Kidney epithelial cell (primary cell): ENCODE data around the gene COMP. TPM values are rescaled to one million over a fixed set of nuclear protein-coding genes. Genes with fewer than 3 reads are reported as not detected.

ENCODE experiments used
- DNase-seq: peaks from one replicate; pipeline ENCODE4 v3.0.0-alpha.2; 2010; ENCODE audit warnings: low read depth
- H3K27me3 ChIP-seq: 2 replicates; pipeline ENCODE4 v1.6.0; 2011; ENCODE audit warnings: low read length; ENCODE audit not compliant: control insufficient read depth, insufficient read depth
- H3K36me3 ChIP-seq: 2 replicates; pipeline ENCODE4 v1.5.1; 2011; ENCODE audit warnings: low read length; ENCODE audit not compliant: control insufficient read depth, insufficient read depth
- H3K4me3 ChIP-seq: 2 replicates; pipeline ENCODE4 v1.5.1; 2011; ENCODE audit warnings: low read depth, mild to moderate bottlenecking, control low read depth, low read length
- total RNA-seq: library from RNA; depleted of rRNA; stranded (reverse); fragments of >200 nt; gene quantifications from 2 replicates; pipeline ENCODE4 v1.2.3, GENCODE V29; 2015
- TF ChIP-seq, protein P1 (sequence below): IDR thresholded peaks from 2 replicates; pipeline ENCODE4 v1.5.1; 2011; ENCODE audit warnings: mild to moderate bottlenecking, moderate library complexity, low read length, control low read depth, inconsistent platforms; ENCODE audit not compliant: insufficient read depth, poor library complexity, severe bottlenecking

COMP gene
- total RNA-seq, 1 donor from 2014 or later: not detected

DNA sequence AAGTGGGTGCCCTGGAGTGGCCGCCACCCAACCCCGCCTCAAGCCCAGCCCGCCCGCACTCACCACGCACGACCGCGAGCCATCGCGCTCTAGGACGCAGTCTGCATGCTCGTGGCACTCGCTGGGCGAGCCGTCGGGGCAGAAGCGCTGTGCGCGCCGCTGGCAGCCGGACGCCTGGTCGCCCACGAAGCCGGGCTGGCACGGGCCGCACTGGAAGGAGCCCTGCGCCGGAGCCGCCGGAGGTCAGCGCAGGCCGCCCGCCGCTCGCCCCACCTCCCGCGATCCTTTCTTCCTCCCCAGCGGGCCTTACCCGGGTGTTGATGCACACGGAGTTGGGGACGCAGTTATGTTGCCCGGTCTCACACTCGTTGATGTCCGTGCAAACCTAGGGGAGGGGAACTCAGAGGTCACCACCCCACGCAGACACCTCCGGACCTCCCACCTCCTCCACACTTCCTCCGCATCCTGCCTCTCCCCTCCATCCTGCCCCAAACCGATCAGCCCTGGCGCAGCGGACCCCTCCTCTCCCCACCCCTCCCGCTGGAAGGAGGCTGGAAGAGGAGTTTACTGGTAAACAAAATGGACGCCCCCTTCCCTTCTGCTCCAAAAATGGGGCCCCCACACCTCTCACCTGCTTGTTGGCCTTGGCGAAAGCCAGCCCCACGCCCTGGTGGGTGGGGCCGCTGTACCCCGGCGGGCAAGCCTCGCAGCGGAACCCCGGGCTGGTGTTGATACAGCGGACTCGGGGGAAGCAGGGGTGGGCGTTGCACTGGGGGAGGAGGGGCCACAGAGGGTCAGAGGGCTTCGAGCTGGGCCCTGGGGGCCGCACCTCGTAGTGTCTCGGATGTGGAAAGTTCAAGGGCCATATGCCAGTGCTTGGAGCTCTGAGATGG lies 2.3 kb downstream of the COMP start:
- H3K27me3 ChIP-seq: peaks cover 84% of the 10 kb centered on the region
- H3K36me3 ChIP-seq: no peaks in the 10 kb centered on the region
- no peak for DNase-seq
- TF ChIP-seq, protein P1, sequence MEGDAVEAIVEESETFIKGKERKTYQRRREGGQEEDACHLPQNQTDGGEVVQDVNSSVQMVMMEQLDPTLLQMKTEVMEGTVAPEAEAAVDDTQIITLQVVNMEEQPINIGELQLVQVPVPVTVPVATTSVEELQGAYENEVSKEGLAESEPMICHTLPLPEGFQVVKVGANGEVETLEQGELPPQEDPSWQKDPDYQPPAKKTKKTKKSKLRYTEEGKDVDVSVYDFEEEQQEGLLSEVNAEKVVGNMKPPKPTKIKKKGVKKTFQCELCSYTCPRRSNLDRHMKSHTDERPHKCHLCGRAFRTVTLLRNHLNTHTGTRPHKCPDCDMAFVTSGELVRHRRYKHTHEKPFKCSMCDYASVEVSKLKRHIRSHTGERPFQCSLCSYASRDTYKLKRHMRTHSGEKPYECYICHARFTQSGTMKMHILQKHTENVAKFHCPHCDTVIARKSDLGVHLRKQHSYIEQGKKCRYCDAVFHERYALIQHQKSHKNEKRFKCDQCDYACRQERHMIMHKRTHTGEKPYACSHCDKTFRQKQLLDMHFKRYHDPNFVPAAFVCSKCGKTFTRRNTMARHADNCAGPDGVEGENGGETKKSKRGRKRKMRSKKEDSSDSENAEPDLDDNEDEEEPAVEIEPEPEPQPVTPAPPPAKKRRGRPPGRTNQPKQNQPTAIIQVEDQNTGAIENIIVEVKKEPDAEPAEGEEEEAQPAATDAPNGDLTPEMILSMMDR: no peak
- H3K4me3 ChIP-seq: no peak overlapping the region

DNA sequence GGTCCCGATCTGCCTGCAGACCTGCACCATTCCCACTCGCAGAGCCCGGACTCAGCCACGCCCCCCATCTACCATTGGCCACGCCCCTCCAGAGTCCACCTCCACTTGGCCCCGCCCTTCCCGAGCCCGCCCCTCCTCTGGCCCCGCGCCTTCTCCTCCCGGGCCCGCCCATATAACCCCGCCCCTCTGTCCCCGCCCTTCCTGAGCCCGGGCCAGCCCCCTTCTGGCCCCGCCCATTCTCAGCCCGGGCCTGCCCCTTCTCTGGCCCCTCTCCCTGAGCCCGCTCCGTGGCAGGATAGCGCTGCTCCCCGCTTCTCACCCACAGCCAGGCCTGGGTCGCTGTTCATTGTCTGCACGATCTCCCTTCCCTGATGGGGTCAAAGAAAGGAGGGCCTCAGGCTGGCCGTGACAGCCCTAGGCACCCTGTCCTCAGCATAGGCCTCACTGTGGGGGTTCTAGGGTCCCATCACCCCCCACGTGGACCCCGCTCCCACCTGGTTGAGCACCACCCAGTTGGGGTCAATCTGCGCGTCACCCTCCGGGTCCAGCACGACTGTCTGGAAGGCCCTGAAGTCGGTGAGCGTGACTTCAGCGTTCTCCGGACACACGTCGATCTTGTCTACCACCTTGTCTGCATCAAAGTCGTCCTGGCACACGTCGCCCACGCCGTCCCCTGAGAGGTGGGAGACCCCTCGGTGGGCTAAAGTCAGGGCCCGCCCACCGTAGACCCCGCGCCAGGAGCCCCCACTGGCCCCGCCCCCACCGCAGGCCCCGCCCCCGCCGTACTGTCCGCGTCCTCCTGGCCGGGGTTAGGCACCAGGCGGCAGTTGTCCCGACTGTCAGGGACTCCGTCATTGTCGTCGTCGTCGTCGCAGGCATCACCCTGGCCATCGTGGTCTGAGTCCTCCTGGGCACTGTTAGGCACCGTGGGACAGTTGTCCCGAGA lies 5.7 kb downstream of the COMP start:
- DNase-seq: no peak
- H3K36me3 ChIP-seq: no peaks in the 10 kb centered on the region
- H3K4me3 ChIP-seq: no peak overlapping the region
- peaks cover 67% of the 10 kb centered on the region for H3K27me3 ChIP-seq
- TF ChIP-seq, protein P1: no peak

DNA sequence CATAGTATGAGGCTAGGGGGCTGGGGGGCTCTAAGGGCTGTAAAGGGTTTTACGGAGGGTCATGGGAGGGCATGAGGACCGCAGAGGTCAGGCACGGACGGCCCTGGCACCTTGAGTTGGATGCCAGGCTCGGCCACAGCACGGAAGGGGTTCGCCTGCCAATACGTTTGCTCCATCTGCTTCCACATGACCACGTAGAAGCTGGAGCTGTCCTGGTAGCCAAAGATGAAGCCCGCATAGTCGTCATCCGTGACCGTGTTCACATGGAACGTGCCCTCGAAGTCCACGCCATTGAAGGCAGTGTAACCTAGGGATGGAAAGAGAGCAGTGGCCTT lies 6.4 kb downstream of the COMP start:
- TF ChIP-seq, protein P1: no peak
- DNase-seq: no peak
- no peak overlapping the region for H3K4me3 ChIP-seq
- no peaks in the 10 kb centered on the region for H3K36me3 ChIP-seq
- peaks cover 60% of the 10 kb centered on the region for H3K27me3 ChIP-seq

DNA sequence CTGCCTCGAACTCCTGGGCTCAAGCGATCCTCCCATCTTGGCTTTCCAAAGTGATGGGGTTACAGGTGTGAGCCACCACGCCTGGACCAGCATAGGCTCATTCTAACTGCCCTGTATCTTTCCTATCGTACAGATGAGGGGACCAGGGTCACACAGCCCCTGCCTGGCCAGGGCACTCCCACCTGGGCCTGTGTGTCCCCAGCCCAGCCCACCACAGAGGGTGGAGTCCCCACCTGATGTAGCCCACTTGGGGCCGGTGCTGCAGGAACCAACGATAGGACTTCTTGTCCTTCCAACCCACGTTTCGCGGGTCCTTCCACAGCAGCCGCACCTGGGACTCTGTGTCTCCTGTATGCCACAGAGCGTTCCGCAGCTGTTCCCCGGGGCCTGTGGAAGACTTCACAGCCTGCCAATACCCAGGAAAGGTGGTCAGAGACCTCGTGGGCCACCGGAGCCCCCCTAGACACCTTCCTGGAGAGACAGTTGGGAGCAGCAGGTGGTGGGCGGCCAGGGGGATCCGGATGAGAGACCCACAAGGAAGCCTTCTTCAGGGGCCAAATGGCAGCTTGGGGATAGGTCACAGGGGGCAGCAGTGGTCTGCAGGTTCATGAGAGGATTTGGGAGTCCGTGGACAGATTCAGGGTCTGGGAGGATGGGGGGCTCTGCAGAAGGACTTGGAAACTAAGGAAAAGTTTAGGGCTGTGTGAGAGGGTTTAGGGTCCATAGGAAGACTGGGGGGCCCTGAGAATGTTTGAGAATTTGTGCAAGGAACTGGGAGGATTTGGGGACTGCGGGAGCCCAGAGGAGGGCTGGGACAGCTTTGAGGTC lies 6.9 kb downstream of the COMP start:
- TF ChIP-seq, protein P1: no peak
- DNase-seq: no peak
- H3K27me3 ChIP-seq: peaks cover 58% of the 10 kb centered on the region
- no peaks in the 10 kb centered on the region for H3K36me3 ChIP-seq
- H3K4me3 ChIP-seq: no peak overlapping the region

DNA sequence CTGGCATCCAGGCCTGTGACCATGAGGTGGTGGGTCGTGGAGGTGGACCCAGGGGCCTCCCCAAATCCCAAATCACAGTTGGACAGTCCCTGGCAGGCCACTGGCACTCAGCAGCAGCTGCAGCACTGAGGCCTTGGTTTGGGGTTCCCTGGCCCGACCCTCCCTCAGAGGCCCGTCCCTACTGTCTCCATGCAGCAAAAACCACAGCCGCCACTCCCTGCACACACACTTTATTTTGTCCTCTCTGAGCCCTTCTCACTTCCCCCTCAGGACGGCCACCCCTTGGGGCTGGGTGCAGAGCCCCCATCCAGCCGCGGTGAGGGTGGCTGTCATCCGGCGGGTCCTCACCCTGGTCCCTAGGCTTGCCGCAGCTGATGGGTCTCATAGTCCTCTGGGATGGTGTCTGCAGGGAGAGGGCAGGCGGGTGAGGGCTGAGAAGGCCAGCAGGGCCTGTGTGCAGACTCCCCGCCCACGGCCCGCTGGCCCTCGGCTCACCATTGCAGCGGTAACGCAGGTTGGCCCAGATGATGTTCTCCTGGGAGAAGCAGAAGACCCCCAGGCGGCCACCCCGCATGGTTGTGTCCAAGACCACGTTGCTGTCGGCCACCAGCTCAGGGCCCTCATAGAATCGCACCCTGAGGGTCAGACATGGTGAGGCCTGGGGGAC lies 8.4 kb downstream of the COMP start:
- Histone ChIP-seq H3K4me3 (no peak overlapping the region), H3K27me3 (peaks cover 57% of the 10 kb centered on the region), H3K36me3 (no peaks in the 10 kb centered on the region)
- TF ChIP-seq, protein P1: no peak
- DNase-seq: no peak
